Liver (tissue), 3 donors: ENCODE results near the gene ACTN1.

ENCODE experiments used
- ATF3 ChIP-seq: IDR thresholded peaks from 2 replicates; pipeline ENCODE4 v1.6.1; 2016; ENCODE audit warnings: antibody characterized with exemption
- CTCF ChIP-seq: fragments of 150-350 bp; IDR thresholded peaks from 2 replicates; pipeline ENCODE4 v1.5.1; 2017; ENCODE audit warnings: improper control_type of control experiment, low read depth, low read length; ENCODE audit not compliant: missing input control
- EGR1 ChIP-seq, 2 donors: IDR thresholded peaks; 2 replicates each; pipeline ENCODE4 v1.6.1; 2016 to 2018; ENCODE audit warnings: antibody characterized with exemption in 2 of 2, low read depth in 2 of 2
- FOXA1 ChIP-seq: IDR thresholded peaks from 2 replicates; pipeline ENCODE4 v1.6.1; 2016; ENCODE audit warnings: antibody characterized with exemption
- JUND ChIP-seq, 2 donors: IDR thresholded peaks; 2 replicates each; pipeline ENCODE4 v1.6.1; 2016; ENCODE audit warnings: antibody characterized with exemption in 2 of 2
- MAX ChIP-seq: IDR thresholded peaks from 2 replicates; pipeline ENCODE4 v1.6.1; 2016; ENCODE audit warnings: antibody characterized with exemption
- NR2F2 ChIP-seq: IDR thresholded peaks from 2 replicates; pipeline ENCODE4 v1.6.1; 2016; ENCODE audit warnings: antibody characterized with exemption
- RAD21 ChIP-seq, 2 donors: IDR thresholded peaks; 2 replicates each; pipeline ENCODE4 v1.6.1; 2016; ENCODE audit warnings: antibody characterized with exemption in 2 of 2, mild to moderate bottlenecking in 2 of 2
- RXRA ChIP-seq, 2 donors: IDR thresholded peaks; 2 replicates each; pipeline ENCODE4 v1.6.1; 2017 to 2018; ENCODE audit warnings: antibody characterized with exemption in 2 of 2, mild to moderate bottlenecking in 1 of 2
- SP1 ChIP-seq: IDR thresholded peaks from 2 replicates; pipeline ENCODE4 v1.6.1; 2018; ENCODE audit warnings: antibody characterized with exemption, mild to moderate bottlenecking
- YY1 ChIP-seq: IDR thresholded peaks from 2 replicates; pipeline ENCODE4 v1.6.1; 2016; ENCODE audit warnings: antibody characterized with exemption, mild to moderate bottlenecking
- TF ChIP-seq, protein P1 (sequence below): IDR thresholded peaks from 2 replicates; pipeline ENCODE4 v1.6.1; 2016; ENCODE audit warnings: antibody characterized with exemption, mild to moderate bottlenecking
- donor health status: healthy.
- donor health status: healthy.

DNA sequence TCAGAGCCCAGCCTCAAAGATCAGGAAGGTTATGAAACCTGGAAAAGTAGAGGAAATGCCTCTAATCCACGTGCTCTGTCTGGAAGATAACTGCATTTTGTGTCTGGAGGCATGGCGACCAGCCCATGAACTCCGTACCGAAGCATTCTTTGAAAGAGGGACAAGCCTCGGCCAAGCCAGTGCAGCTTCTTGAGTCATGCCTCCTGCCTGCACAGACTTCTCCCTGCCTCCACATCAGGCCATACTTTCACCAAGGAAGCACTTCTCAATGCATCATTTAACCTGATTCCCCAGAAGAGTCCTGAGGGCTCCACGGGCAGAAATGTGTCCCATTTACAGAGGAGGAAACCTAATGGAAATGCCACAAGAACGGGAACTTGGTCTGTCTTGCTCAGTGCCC, 3.4 kb downstream of the ACTN1 start:
- TF ChIP-seq CTCF = no peak
- no peak for TF ChIP-seq SP1
- no peak for TF ChIP-seq FOXA1
- TF ChIP-seq MAX = no peak
- TF ChIP-seq RAD21 (IDR thresholded peaks at IDR 0.05) = no peak
- TF ChIP-seq, protein P1, sequence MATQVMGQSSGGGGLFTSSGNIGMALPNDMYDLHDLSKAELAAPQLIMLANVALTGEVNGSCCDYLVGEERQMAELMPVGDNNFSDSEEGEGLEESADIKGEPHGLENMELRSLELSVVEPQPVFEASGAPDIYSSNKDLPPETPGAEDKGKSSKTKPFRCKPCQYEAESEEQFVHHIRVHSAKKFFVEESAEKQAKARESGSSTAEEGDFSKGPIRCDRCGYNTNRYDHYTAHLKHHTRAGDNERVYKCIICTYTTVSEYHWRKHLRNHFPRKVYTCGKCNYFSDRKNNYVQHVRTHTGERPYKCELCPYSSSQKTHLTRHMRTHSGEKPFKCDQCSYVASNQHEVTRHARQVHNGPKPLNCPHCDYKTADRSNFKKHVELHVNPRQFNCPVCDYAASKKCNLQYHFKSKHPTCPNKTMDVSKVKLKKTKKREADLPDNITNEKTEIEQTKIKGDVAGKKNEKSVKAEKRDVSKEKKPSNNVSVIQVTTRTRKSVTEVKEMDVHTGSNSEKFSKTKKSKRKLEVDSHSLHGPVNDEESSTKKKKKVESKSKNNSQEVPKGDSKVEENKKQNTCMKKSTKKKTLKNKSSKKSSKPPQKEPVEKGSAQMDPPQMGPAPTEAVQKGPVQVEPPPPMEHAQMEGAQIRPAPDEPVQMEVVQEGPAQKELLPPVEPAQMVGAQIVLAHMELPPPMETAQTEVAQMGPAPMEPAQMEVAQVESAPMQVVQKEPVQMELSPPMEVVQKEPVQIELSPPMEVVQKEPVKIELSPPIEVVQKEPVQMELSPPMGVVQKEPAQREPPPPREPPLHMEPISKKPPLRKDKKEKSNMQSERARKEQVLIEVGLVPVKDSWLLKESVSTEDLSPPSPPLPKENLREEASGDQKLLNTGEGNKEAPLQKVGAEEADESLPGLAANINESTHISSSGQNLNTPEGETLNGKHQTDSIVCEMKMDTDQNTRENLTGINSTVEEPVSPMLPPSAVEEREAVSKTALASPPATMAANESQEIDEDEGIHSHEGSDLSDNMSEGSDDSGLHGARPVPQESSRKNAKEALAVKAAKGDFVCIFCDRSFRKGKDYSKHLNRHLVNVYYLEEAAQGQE = no peak
- TF ChIP-seq JUND (IDR thresholded peaks at IDR 0.05) = no peak
- TF ChIP-seq ATF3 = no peak
- no peak for TF ChIP-seq YY1
- TF ChIP-seq EGR1 (IDR thresholded peaks at IDR 0.05; ENCODE audit: low read depth in 2 of 2) = no peak
- TF ChIP-seq NR2F2 = no peak
- no peak for TF ChIP-seq RXRA (IDR thresholded peaks at IDR 0.05)
